ENCODE data around the gene JDP2. TPM values are rescaled to one million over a fixed set of nuclear protein-coding genes. Genes with fewer than 3 reads are reported as not detected.
"Not testable (repeated sequence)": the region's sequence is repeated elsewhere in the genome, so short reads cannot be mapped to it uniquely, and the experiment has no call there.

JDP2 gene, protein sequence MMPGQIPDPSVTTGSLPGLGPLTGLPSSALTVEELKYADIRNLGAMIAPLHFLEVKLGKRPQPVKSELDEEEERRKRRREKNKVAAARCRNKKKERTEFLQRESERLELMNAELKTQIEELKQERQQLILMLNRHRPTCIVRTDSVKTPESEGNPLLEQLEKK
- polyA plus RNA-seq (2013, experiment 1 of 2; ENCODE audit: insufficient read length) = 123 TPM
- 126 TPM for polyA plus RNA-seq (2013, experiment 2 of 2; ENCODE audit: insufficient read length)

DNA sequence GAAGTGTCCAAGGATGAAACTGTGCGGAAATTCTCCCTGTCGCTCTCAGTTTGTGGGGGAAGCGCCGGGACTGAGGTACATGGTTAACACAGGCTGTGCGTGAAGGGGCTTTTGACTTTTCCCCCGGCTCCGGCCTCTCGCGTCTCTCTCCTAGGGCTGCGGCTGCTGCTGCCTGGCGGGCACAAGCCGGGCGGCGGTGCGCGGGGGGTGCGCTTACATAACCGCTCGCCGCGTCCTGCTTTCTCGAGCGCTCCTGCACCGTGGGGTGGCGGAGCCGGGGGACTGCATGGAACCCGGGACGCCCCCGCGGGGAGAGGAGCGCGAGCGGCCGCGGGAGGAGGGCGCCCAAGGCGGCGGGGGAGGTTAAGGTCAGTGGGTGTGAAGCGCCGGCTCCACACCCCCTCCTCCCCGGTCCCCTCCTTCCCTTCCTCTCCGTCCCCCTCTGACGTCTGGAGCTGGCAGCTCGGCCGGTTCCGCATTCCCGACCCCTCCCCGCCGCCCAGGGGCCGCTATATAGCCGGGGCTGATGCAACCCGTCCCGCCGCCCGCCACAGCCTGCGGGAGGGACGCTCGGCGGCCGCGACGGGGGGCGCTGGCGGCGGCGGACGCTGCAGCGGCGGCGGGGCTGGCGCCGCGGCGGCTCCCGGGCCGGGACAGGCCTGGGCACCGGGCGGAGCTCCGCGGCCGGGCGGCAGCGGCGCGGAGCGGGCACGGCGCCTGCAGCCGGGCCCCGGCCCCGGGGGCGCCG, at the start of gene JDP2:
Gene JDP2 (plus strand): TSS at position 541 of the 748 bp plus-strand sequence. CDS start 9,899 bp downstream, outside the sequence.
- DNase-seq = peak; percentile 92

DNA sequence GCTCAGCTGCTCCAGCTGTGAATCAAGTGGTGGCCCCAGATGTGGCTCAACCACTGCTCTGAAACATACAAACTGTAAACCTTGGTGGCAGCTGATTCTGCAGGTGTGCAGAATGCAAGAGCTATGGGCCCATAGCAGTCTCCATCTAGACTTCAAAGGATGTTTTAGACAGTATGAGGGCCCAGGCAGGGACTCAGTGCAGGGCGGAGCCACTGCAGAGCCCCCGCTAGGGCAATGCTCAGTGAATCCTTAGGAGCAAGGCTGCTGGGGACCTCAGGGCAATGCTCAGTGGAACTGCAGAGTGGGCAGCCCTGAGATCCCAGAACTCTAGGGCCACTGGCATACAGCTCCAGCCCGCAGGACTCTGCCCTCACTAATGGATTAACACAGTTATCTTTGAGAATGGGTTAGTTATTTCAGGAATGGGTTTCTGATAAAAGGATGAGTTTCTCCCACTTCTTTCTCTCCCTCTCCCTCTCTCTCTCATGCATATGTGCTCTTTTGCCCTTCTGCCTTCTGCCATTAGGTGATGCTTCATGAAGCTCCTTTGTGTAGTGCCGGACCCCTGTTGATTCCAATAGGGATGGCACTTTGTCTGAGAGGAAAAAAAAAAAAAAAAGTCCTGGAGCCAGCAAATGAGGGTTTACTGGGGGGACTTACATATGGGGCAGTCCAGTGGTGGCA, 48.4 kb upstream of the JDP2 start:
- no peak for DNase-seq

DNA sequence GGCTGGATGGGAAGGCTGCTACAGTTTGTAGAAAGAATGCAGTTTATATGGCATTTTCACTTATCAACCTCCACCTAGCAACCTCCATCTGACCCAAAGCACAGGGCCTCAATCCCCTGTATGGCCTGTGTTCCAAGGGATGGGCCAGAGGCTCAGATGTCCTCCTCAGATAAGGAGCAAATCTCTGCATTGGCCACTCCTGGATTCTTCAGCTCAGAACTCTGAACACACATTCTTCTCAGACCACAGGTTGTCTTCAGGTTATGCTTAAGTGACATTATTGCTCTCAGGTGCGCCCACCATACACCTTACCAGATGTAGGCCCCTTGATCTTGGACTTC, 47.9 kb upstream of the JDP2 start:
- DNase-seq = no peak

DNA sequence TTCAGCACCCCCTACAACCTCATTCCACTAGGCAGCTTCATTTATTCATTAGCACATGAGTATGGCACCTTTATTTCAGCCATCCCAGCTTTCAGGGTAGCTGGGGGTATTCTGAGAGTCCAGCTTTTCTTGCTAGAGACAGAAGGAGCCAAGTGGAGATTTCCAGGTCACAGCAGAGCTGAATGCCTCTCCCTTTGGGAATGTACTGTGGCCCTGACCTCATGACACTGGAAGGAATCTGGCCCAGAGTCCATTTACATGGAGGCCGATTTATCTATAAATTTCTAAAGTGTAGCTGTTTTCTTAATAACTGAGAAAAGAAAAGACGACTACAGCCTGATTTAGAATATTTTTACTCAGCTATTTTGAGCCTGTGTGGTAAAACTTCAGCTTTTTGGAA, 47.2 kb upstream of the JDP2 start:
- no peak for DNase-seq

DNA sequence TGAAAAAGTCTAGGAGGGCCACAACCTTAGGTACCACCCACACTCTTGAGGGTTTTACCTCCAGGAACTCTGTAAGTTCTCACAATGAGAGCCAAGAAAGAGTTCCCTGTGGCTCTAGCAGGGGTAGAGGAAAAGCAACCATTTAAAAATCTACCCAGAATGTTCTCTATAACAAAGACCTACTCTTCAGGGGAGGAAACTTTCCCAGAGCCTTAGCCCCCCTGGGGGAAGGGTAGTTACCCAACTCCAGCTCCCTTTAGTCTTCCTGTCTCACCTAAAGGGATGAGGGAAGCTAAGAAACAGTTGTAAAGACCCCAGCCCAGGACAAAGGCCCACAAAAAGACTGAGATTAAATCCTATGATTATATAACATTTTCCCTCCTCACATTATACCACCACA, 46.2 kb upstream of the JDP2 start:
- no peak for DNase-seq

DNA sequence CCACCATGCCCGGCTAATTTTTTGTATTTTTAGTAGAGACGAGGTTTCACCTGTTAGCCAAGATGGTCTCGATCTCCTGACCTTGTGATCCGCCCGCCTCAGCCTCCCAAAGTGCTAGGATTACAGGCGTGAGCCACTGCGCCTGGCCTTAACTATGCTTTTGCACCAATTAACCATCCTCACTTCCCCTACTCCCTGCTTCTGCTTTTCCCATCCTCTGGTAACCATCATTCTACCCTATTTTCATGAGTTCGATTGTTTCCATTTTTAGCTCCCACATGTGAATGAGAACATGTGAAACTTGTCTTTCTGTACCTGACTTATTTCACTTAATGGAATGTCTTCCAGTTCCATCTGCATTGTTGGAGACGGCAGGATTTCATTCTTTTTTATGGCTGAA, 44.6 kb upstream of the JDP2 start:
- not testable (repeated sequence) for DNase-seq

DNA sequence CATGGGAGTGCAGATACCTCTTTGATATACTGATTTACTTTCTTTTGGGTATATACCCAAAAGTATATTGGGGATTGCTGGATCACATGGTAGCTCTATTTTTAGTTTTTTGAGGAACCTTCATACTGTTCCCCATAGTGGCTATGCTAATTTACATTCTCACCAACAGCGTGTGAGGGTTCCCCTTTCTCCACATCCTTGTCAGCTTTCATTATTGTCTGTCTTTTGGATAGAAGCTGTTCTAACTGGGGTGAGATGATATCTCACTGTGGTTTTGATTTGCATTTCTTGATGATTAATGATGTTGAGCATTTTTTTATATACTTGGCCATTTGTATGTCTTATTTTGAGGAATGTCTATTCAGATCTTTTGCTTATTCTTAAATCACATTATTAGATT, 44.1 kb upstream of the JDP2 start:
- DNase-seq = no peak

DNA sequence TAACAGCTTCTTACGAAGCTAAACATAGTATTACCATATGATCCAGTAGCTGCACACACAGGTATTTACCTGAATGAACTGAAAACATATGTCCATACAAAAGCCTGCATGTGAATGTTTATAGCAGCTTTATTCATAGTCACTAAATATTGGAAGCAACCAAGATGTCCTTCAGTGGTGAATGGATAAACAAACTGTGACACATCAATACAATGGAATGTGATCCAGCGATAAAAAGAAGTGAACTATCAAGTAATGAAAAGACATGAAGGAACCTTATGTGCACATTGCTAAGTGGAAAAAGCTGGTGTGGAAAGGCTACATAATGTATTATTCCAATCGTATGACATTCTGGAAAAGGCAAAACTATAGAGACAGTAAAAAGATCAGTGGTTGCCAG, 38.1 kb upstream of the JDP2 start:
- peak; percentile 3 for DNase-seq

DNA sequence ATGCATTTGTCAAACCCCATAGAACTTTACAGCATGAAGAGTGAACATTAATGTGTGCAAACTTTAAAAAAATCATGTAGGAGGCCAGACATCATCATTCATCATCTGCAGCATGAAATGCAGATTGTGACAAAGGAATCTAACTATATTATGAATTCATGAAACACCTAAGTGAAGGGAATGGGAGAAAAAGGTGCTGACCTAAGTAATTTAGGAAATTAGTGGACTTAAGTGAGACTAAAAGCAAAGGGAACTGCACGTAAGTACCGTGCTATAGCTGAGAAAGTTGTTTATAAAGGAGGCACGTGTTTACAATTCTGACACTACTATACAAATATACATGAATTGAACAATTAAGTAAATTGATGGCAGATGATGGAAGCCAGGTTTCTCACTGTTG, 37.6 kb upstream of the JDP2 start:
- no peak for DNase-seq

DNA sequence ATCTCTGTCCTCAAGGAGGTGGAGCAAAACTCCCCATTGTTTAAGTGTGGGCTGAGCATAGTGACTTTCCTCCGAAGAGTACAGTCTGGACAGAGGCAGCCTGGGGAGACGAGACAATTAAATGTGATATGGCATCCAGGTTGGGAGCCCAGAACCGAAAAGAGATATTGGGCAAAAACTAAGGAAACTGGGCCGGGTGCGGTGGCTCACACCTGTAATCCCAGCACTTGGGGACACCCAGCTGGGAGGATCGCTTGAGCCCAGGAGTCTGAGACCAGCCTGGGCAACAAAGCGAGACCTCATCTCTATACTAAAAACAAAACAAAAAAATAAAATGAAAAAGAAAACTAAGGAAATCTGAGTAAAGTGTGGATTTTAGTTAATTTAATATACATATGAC, 35.9 kb upstream of the JDP2 start:
- no peak for DNase-seq

DNA sequence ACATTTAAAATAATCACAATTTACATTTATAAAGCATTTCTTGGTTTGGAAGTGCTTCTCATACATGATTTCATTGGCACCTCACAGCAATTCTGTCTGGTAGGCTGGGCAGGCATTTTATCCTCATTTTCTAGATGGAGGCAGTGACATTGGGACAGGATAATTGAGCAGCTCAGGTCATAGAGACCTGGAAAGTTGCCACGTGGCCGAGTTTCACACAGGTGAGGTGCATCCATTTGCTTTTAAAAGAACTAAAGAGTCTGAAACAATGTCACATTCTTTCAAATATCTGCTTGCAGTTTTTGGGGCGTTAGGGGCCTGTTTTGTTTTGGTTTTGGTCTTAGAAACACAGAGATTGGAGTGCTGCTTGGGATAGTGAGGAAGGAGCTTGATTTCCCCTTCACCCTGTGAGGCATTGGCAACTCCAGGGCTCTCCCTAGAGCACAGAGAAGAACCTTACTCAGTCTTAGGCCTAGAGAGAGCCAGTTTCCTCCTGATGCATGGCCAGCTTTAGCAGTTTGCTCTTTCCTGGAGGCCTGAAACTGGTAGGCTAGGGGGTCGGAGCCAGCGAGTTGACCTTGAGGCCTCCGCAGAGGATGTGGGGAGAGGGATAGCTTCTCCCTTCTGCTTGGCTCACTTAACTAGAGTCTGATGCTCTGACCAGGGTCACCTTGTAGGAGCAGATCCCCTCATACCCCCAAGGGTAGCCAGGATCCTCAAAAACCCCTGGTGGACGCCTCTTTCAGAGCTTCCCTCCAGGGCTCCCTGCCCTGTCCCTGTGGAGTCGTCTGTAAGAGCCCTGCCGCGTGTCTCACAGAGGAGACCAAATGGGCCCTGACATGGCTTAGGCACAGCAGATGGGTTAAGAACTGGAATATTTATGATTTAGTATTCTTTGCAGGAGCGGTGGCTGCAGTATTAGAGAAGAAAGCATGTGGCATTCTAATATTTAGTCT, 34.9 kb upstream of the JDP2 start:
- DNase-seq = no peak

DNA sequence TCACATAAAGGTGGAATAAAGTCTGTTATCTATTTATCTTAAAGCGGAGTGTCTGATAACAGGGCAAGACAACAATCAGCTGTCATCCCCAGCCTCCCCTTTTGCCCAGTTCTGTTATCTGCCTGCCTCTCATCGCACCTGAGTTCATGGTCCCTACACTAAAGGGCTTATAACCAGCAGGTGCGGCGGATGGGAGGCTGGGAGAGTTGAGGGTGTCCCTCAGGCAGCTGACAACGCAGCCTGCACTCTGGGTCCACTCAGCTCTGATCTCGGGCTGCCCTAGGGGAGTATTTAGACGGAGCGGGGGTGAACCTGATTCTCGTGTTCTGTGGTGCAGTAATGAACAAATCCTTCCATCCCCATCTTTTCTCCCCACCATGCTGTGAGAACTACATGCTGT, 34.0 kb upstream of the JDP2 start:
- DNase-seq = no peak

DNA sequence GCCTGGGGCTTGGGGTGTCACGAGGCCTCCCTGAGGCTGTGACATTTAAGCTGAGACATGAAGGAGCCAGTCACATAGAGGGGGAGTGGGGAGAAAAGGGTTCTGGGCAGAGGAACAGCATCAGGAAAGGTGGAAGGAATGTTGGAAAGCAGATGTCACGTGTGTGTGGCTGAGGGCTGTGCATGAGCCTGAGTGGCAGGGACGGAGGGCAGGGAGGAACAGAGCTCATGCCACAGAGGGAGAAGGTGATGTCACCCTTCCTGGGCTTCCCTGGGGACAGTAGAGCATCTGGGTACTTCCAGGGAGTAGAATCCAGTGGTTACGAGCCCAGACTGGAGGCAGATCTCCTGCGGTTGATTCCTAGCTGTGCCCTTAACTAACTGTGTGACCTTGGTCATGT, 32.0 kb upstream of the JDP2 start:
- DNase-seq = no peak

DNA sequence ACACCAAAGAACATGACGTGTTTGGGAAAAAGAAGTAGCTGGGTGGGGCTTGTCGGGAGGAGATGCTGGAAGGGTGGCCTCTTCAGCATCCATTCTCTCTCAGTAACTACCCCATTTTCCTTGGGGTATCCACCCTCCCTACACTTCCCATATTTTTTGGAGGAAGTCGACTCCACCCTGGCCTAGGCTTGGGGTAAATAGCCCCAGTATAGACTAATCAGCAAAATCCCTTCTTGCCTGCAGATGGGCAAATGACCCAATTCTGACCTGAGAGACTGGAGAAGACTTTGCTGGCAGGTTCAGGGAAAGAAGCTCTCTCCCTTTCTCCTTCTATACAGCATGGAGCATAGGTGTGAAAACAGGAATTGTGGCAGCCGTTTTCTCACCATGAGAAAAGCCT, 28.5 kb upstream of the JDP2 start:
- DNase-seq = no peak

DNA sequence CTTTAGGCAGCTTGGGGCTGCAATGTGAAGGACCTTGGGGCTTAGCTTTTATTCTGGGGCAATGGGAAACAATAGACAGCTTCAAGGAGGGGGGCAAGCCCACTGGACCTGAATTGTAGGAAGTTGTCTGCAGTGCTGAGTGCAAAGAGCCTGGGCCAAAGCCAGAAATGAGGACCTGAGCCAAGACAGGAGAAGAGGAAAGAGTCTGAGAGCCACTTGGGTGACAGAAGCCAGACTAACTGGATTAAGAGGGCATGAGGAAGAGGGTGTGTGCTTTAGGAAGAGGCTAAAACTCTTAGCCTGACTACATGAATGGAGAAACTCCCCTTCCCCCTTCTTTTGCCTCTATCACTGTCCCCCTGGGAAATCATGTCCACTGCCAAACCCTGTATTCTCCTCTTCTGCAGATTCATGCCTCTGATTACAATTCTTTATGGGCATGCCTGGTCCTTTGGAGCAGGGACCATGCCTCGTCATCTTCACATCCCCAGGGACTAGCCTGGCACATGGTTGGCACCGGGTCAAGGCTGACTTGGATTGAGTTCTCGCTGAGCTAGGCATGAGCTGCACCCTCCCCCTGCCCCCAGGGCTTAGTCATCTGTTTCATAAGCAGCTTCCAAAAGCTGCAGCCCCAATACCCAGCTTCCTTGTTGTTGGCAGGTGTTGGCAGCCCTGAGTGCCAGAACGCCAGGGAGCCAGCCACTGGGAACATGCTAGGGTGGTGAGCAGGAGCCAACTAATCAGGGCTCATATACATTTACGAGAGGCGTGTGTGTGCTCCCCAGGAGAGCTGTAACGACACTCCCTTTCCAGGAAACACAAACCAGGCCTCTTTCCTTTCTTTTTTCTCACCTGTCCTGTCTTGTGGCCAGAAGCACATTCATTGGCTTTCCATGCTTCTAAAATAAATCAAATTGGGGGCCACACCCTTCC, 27.7 kb upstream of the JDP2 start:
- DNase-seq = peak; percentile 9

DNA sequence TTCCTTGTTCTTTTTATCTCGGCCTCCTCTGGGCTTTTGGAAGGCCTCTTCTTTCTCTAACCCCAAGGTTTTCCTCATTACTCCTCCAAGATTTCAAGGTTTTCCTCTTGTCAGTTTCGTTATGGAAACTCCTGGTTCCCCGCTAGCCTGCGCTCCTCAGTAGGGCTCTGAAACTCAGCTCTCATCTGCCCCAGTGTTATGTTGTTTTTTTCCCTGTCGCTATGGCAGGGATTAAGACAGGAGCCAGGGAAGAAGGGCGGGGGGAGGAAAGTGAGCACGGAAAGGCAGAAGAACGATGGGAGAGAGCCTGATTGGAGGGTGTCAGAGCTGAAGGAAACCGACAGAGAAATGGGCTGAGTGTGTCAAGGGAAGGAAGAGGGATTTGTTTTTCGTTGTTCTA, 26.5 kb upstream of the JDP2 start:
- peak; percentile 17 for DNase-seq

DNA sequence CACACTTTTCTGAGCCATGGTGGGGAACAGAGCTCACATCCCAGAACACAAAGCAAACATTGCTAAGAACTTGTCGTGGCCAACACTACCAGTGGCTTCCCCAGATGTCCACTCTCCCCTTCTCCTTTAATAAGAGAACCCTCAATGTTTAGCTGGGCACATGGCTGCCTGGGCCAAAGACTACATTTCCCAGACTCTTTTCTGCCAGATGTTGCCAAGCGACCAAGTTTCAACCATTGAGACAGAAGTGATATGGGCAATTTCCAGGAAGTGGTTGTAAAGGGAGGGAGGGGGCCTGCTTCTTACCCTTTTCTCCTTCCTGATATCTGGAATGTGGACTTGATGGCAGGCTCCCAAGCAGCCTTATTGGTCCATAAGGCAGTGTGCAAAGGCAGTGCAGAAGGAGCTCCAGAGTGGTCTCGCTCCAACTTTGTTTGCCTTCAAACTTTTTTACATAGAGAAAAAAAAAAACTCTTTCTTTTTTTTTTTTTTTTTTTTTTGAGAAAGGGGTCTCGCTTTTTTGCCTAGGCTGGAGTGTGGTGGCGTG, 24.9 kb upstream of the JDP2 start:
- DNase-seq = no peak

DNA sequence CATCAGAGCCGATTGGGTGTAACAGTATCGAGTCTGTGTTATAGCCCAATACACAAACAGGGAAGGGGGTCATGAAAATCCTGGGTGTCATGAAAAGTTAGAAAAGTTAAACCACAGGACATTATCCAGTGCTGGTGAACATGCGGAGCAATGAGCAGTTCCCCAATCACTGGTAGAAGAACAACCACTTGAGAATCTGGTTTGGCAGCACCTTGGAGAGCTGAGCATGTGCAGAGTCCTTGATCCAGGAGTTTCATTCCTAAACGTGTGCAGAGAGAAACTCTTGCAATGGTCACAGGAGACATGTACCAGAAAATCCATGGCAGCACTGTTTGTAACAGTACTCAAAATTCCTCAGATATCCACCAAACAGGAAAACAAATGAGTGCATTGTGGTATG, 23.0 kb upstream of the JDP2 start:
- DNase-seq = no peak

DNA sequence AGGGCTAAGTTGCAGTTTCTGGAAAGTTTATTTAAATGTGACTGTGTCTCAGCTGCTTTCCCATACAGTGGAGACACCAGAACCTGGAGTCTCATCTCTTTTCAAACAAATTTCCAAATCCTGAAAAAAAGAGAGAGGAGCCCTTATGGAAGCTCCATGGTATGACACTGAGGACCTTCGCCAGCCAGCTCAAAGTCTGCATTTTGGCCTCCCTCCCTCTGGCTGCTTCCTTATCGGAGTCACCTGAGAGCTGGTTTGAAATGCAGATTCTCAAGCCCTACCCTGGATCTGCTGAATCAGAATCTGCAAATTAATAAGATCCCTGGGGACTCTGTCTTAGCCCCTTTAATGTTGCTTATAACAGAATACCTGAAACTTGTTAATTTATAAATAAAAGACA, 21.7 kb upstream of the JDP2 start:
- DNase-seq = no peak

DNA sequence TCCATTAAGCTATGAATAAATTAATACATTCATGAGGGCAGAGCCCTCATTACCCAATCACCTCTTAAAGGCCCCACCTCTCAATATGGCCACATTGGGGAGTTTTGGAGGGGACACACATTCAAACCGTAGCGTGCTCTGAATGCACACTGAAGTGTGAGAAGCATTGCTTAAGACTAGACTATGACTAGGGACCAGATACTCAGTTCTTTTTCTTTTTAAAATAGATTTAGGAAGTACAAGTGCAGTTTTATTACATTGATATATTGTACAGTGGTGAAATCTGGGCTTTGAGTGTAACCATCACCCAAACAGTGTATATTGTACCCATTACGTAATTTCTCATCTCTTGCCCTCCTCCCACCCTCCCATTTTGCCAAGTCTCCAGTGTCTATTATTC, 21.0 kb upstream of the JDP2 start:
- no peak for DNase-seq

Data from fibroblast of skin of abdomen (primary cell).